Measurements from ENCODE around the gene NUP188. TPM values are rescaled to one million over a fixed set of nuclear protein-coding genes. Genes with fewer than 3 reads are reported as not detected.

The NUP188 gene
- total RNA-seq, 1 experiment from 2014 or later: 52.0 TPM

- no peaks in the 10 kb centered on the region for H3K9me2 ChIP-seq (replicated peaks; ENCODE audit: low read length)
- H3K79me2 ChIP-seq (ENCODE audit: low read length): peaks cover 40% of the 10 kb centered on the region
- intact Hi-C loops (cut with micrococcal nuclease): no loop called here
- TF ChIP-seq CTCF (conservative IDR thresholded peaks at IDR 0.05; ENCODE audit: low read depth, low read length) (no peak), EZH2 (IDR thresholded peaks at IDR 0.05; ENCODE audit: low read length, unreplicated experiment) (no peak), EZH2phosphoT487 (IDR thresholded peaks at IDR 0.05; ENCODE audit: borderline replicate concordance, low read length) (no peak)
- H3K27me3 ChIP-seq (ENCODE audit: low read length): no peaks in the 10 kb centered on the region
- no peaks in the 10 kb centered on the region for H3F3A ChIP-seq (ENCODE audit: low read length, unreplicated experiment)
- H4K20me1 ChIP-seq (ENCODE audit: low read length): no peaks in the 10 kb centered on the region
- H3K9me3 ChIP-seq (ENCODE audit: low read length): no peaks in the 10 kb centered on the region
- H3K9ac ChIP-seq (ENCODE audit: low read length): no peak overlapping the region
- peaks cover 25% of the 10 kb centered on the region for H3K36me3 ChIP-seq (ENCODE audit: low read depth, low read length)
- no peak overlapping the region for H2AFZ ChIP-seq (ENCODE audit: low read length)
- H3K4me3 ChIP-seq (ENCODE audit: low read length): no peak overlapping the region
- H3K27ac ChIP-seq (ENCODE audit: low read length): no peak overlapping the region
- POLR2A ChIA-PET (ENCODE audit: unreplicated experiment): no interaction called here
- no peak overlapping the region for H3K4me2 ChIP-seq (ENCODE audit: low read length)
- BruUV-seq (replicated peaks): no TSS peak
- DNase-seq (no peak), ATAC-seq (no peak)
- peaks cover 37% of the 10 kb centered on the region for H3K4me1 ChIP-seq (ENCODE audit: insufficient read depth, low read length)
- CTCF ChIA-PET: no interaction called here
Observed at GRCh38 chr9:128906741-128907140, 40.8 kb upstream of the NUP188 start.

- no peak for ATAC-seq
- no peak overlapping the region for H3K27ac ChIP-seq (ENCODE audit: low read length)
- peaks cover 40% of the 10 kb centered on the region for H3K79me2 ChIP-seq (ENCODE audit: low read length)
- H3K9ac ChIP-seq (ENCODE audit: low read length): no peak overlapping the region
- H3K4me3 ChIP-seq (ENCODE audit: low read length): no peak overlapping the region
- no peaks in the 10 kb centered on the region for H3K27me3 ChIP-seq (ENCODE audit: low read length)
- ChIA-PET POLR2A (ENCODE audit: unreplicated experiment) (no interaction called here), CTCF (no interaction called here)
- BruUV-seq (replicated peaks): no TSS peak
- H3K9me3 ChIP-seq (ENCODE audit: low read length): no peaks in the 10 kb centered on the region
- peaks cover 36% of the 10 kb centered on the region for H3K4me1 ChIP-seq (ENCODE audit: insufficient read depth, low read length)
- peaks cover 25% of the 10 kb centered on the region for H3K36me3 ChIP-seq (ENCODE audit: low read depth, low read length)
- H2AFZ ChIP-seq (ENCODE audit: low read length): no peak overlapping the region
- H3K4me2 ChIP-seq (ENCODE audit: low read length): no peak overlapping the region
- no peaks in the 10 kb centered on the region for H3F3A ChIP-seq (ENCODE audit: low read length, unreplicated experiment)
- intact Hi-C loops (cut with micrococcal nuclease): no loop called here
- DNase-seq: no peak
- no peaks in the 10 kb centered on the region for H4K20me1 ChIP-seq (ENCODE audit: low read length)
- H3K9me2 ChIP-seq (replicated peaks; ENCODE audit: low read length): no peaks in the 10 kb centered on the region
- TF ChIP-seq CTCF (conservative IDR thresholded peaks at IDR 0.05; ENCODE audit: low read depth, low read length) (no peak), EZH2phosphoT487 (IDR thresholded peaks at IDR 0.05; ENCODE audit: borderline replicate concordance, low read length) (no peak), EZH2 (IDR thresholded peaks at IDR 0.05; ENCODE audit: low read length, unreplicated experiment) (no peak)
Observed at GRCh38 chr9:128908372-128908771, 39.1 kb upstream of the NUP188 start.

GRCh38 chr9:128909859-128910258 is 37.6 kb upstream of the NUP188 start:
- Histone ChIP-seq H2AFZ (ENCODE audit: low read length) (no peak overlapping the region), H3K36me3 (ENCODE audit: low read depth, low read length) (peaks cover 25% of the 10 kb centered on the region)
- no peak for DNase-seq

More at GRCh38 chr9:128909859-128910258, 37.6 kb upstream of the NUP188 start:
- BruUV-seq (replicated peaks): no TSS peak
- ChIA-PET CTCF (no interaction called here), POLR2A (ENCODE audit: unreplicated experiment) (no interaction called here)
- Histone ChIP-seq H3K27me3 (ENCODE audit: low read length) (no peaks in the 10 kb centered on the region), H3K9me2 (replicated peaks; ENCODE audit: low read length) (no peaks in the 10 kb centered on the region), H3K79me2 (ENCODE audit: low read length) (peaks cover 55% of the 10 kb centered on the region), H3F3A (ENCODE audit: low read length, unreplicated experiment) (no peaks in the 10 kb centered on the region), H3K4me3 (ENCODE audit: low read length) (no peak overlapping the region), H4K20me1 (ENCODE audit: low read length) (no peaks in the 10 kb centered on the region), H3K4me2 (ENCODE audit: low read length) (no peak overlapping the region), H3K9ac (ENCODE audit: low read length) (no peak overlapping the region), H3K9me3 (ENCODE audit: low read length) (no peaks in the 10 kb centered on the region), H3K27ac (ENCODE audit: low read length) (no peak overlapping the region), H3K4me1 (ENCODE audit: insufficient read depth, low read length) (peaks cover 31% of the 10 kb centered on the region)
- ATAC-seq: no peak
- TF ChIP-seq EZH2 (IDR thresholded peaks at IDR 0.05; ENCODE audit: low read length, unreplicated experiment): no peak
- no peak for TF ChIP-seq CTCF (conservative IDR thresholded peaks at IDR 0.05; ENCODE audit: low read depth, low read length)
- TF ChIP-seq EZH2phosphoT487 (IDR thresholded peaks at IDR 0.05; ENCODE audit: borderline replicate concordance, low read length): no peak
- intact Hi-C loops (cut with micrococcal nuclease): no loop called here
